ENCODE data around the gene RETN. TPM values are rescaled to one million over a fixed set of nuclear protein-coding genes. Genes with fewer than 3 reads are reported as not detected.

RETN gene
- total RNA-seq, 4 donors from 2014 or later: not detected

DNA sequence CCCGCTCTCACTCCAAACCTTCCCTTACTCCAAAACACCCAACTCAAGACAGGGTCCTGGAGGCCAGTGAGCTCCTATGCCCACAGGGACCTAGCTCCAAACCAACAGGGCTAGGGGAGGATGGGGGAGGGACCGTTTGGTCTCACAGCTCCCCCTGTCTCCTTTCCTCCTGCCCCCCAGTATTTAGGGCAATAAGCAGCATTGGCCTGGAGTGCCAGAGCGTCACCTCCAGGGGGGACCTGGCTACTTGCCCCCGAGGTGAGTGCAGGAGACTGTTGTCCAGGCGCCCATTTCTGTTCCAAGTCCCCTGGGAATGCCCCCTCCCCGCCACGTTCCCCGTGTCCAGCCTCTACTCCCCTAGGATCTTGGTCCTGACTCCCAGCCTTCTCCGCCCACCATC lies 792 bp downstream of the RETN start:
- WGBS, 2 donors (ENCODE audit: low coverage in 1 of 2): 25 to 29% methylated on average over 4 to 8 of the region's 9 CpGs

DNA sequence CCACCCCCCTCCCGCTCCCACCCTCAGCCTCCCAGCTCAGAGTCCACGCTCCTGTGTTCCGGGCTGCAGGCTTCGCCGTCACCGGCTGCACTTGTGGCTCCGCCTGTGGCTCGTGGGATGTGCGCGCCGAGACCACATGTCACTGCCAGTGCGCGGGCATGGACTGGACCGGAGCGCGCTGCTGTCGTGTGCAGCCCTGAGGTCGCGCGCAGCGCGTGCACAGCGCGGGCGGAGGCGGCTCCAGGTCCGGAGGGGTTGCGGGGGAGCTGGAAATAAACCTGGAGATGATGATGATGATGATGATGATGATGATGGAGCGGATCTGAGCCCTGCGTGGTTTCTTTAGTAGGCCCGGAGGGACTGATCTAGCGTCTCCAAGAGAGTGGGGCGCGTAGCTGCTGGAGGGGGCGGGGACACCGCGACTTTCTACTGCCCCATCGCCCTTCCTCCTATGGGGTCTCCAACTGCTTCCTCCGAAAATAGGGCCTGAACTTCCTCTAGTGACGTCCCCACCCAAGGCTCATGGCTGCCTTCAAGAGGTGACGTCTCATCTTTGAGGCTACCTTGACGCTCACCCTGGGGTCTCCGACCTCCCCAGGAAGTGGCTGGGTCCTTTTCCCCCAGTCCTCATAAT lies 1.4 kb downstream of the RETN start:
- 1% methylated on average over 18 of the region's 43 CpGs; no CpG with 5 or more reads in 1 of the 2 donors for WGBS, 2 donors (ENCODE audit: low coverage in 1 of 2)
- ATAC-seq: no peak
- peaks cover 86% of the 10 kb centered on the region for H3K27me3 ChIP-seq
- TF ChIP-seq POLR2A (IDR thresholded peaks at IDR 0.05) (no peak), EP300 (IDR thresholded peaks at IDR 0.05) (no peak), POLR2AphosphoS5 (IDR thresholded peaks at IDR 0.05) (no peak)
- TF ChIP-seq, protein P1, sequence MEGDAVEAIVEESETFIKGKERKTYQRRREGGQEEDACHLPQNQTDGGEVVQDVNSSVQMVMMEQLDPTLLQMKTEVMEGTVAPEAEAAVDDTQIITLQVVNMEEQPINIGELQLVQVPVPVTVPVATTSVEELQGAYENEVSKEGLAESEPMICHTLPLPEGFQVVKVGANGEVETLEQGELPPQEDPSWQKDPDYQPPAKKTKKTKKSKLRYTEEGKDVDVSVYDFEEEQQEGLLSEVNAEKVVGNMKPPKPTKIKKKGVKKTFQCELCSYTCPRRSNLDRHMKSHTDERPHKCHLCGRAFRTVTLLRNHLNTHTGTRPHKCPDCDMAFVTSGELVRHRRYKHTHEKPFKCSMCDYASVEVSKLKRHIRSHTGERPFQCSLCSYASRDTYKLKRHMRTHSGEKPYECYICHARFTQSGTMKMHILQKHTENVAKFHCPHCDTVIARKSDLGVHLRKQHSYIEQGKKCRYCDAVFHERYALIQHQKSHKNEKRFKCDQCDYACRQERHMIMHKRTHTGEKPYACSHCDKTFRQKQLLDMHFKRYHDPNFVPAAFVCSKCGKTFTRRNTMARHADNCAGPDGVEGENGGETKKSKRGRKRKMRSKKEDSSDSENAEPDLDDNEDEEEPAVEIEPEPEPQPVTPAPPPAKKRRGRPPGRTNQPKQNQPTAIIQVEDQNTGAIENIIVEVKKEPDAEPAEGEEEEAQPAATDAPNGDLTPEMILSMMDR (IDR thresholded peaks at IDR 0.05): no peak
- no peak overlapping the region for H3K4me3 ChIP-seq
- peaks cover 0 to 7% (median 0%) of the 10 kb centered on the region in 3 donors for H3K9me3 ChIP-seq
- H3K27ac ChIP-seq: no peak overlapping the region
- H3K4me1 ChIP-seq: no peaks in the 10 kb centered on the region
- no peaks in the 10 kb centered on the region for H3K36me3 ChIP-seq

More for the DNA sequence above, 792 bp downstream of the RETN start:
- Histone ChIP-seq H3K9me3 (peaks cover 0 to 7% (median 0%) of the 10 kb centered on the region in 3 donors), H3K36me3 (no peaks in the 10 kb centered on the region), H3K4me1 (no peaks in the 10 kb centered on the region), H3K4me3 (no peak overlapping the region), H3K27ac (no peak overlapping the region), H3K27me3 (peaks cover 88% of the 10 kb centered on the region)
- TF ChIP-seq POLR2A (IDR thresholded peaks at IDR 0.05) (no peak), POLR2AphosphoS5 (IDR thresholded peaks at IDR 0.05) (no peak), EP300 (IDR thresholded peaks at IDR 0.05) (no peak)
- TF ChIP-seq, protein P1 (IDR thresholded peaks at IDR 0.05): no peak
- ATAC-seq: no peak

DNA sequence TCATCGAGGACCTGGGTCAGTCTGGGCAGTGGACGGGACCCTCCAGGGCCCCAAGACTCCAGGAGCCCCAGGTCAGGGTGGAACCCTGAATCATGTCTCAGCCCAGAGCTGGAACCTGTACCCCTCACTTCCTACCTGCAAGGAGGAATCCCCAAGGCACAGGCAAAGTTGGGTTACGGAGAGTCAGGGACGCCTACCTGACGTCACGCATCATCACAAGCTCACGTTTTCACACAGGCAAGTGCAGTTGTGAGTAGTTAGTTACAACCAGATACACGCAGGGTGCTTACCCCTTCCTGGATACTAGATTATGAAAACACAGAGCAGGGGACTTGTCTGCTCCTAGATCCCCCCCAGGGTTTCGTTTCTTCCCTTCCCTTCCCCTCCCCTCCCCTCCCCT lies 1.9 kb downstream of the RETN start:
- WGBS, 2 donors (ENCODE audit: low coverage in 1 of 2): 18 to 50% methylated on average over 1 to 6 of the region's 9 CpGs
- Histone ChIP-seq H3K36me3 (no peaks in the 10 kb centered on the region), H3K4me3 (no peak overlapping the region), H3K27me3 (peaks cover 86% of the 10 kb centered on the region), H3K4me1 (no peaks in the 10 kb centered on the region), H3K9me3 (peaks cover 0 to 7% (median 0%) of the 10 kb centered on the region in 3 donors), H3K27ac (no peak overlapping the region)
- no peak for ATAC-seq
- TF ChIP-seq EP300 (IDR thresholded peaks at IDR 0.05) (no peak), POLR2AphosphoS5 (IDR thresholded peaks at IDR 0.05) (no peak), POLR2A (IDR thresholded peaks at IDR 0.05) (no peak)
- TF ChIP-seq, protein P1 (IDR thresholded peaks at IDR 0.05): no peak

DNA sequence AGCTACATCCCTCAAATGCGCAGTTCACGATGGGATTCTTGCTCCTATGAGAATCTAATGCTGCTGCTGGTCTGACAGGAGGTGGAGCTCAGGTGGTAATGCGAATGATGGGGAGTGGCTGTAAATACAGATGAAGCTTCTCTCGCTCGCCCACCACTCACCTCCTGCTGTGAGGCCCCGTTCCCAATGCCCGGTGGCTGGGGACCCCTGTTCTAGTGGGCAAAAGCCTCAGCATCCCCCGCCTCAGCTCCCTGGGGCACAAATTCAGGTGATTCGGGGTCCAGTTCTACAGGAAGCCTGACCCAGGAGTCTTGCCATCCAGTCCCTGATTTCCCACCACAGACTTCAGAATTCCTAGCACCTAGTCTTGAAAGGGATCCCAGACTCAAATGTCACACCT lies 3.7 kb downstream of the RETN start:
- 31 to 80% methylated on average over 1 to 8 of the region's 9 CpGs for WGBS, 2 donors (ENCODE audit: low coverage in 1 of 2)
- peaks cover 0 to 7% (median 0%) of the 10 kb centered on the region in 3 donors for H3K9me3 ChIP-seq
- H3K4me3 ChIP-seq: no peak overlapping the region
- TF ChIP-seq EP300 (IDR thresholded peaks at IDR 0.05): no peak
- TF ChIP-seq POLR2AphosphoS5 (IDR thresholded peaks at IDR 0.05): no peak
- no peak for TF ChIP-seq POLR2A (IDR thresholded peaks at IDR 0.05)
- TF ChIP-seq, protein P1 (IDR thresholded peaks at IDR 0.05): no peak
- no peaks in the 10 kb centered on the region for H3K36me3 ChIP-seq
- no peak for ATAC-seq
- H3K27me3 ChIP-seq: peaks cover 88% of the 10 kb centered on the region
- H3K4me1 ChIP-seq: no peaks in the 10 kb centered on the region
- H3K27ac ChIP-seq: no peak overlapping the region

All from gastroesophageal sphincter (tissue), 4 donors.